GM19395 (cell line): ENCODE data around the gene CCDC122.
A peak's percentile ranks its signal among the peaks of the same experiment; 100 is the strongest.

Experiments
- ATAC-seq: cut with Tn5 transposase; IDR thresholded peaks from one replicate; pipeline ENCODE4 v1.9.1; 2021; ENCODE audit warnings: mild to moderate bottlenecking, moderate library complexity; ENCODE audit not compliant: unreplicated experiment

Gene CCDC122

DNA sequence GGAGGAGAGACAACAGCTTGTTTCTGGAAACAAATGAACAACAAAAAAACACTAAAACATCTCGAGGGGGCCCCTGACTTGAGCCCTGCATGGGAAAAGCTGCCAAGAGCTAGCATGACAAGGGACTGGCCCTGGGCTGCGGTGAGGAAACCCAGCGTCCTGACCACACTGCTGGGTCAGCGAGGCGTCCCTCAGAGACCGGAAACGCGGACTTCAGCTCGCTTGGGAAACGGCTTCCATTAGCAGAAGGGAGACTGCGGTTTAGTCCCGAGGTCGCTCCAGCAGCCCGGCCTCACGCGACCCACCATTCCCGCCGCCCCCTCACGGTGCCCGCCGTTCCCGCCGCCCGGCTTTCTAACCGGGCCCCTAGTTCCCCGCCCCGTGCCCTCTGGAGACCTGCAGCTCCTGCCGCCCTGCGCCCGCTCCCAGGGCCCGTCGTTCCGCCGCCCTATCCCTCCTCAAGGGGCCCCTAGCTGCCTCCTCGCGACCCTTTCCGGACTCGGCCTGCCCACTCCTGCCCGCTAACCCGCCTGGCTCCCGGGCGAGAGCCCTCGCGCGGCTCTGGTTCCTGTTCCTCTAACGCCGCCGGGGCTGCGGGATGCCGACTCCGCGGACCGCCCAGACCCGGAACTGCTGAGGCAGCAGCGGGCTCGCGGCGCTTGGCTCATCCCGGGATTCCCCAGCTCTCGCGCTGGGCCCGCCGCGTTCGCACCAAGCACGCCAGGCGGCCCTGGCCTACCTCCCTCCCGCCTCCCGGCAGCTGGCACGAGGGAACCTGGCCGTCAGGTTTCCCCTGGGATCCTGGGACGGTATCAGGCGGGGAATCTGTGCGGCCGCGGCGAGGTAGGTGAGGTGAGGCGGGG, at the start of gene CCDC122:
CCDC122 (minus strand) TSS at position 849 of the 863 bp plus-strand sequence. CDS start 10,364 bp downstream, outside the sequence.
- ATAC-seq, result peak; percentile 73

DNA sequence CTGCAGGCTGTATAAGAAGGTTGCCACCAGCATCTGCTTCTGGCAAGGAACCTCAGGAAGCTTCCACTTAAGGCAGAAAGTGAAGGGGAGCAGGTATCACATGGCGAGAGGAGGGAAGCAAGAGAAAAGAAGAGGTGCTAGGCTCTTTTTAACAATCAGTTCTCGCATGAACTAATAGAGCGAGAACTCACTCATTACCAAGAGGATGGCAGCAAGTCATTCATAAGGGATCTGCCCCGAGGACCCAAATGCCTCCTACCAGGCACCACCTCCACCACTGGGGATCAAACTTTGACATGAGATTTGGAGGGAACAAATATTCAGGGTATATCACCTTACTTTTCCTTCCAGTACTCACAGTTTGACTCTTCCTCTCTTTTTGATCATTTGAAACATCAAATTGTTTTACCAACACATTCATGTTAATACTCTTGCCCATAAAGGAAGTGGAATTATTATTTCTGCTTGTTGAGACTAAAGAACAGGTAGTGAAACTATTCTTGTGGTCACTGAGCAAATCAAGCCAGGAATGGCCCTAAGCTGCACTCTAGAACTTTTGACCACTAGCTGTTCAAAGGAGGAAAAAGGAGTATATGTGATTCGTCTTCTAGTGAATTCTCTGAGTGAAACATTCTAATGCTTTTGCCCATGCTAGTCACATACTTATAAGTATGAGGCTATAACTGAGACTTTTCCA, 45.2 kb upstream of the CCDC122 start:
- ATAC-seq, result peak; percentile 97

DNA sequence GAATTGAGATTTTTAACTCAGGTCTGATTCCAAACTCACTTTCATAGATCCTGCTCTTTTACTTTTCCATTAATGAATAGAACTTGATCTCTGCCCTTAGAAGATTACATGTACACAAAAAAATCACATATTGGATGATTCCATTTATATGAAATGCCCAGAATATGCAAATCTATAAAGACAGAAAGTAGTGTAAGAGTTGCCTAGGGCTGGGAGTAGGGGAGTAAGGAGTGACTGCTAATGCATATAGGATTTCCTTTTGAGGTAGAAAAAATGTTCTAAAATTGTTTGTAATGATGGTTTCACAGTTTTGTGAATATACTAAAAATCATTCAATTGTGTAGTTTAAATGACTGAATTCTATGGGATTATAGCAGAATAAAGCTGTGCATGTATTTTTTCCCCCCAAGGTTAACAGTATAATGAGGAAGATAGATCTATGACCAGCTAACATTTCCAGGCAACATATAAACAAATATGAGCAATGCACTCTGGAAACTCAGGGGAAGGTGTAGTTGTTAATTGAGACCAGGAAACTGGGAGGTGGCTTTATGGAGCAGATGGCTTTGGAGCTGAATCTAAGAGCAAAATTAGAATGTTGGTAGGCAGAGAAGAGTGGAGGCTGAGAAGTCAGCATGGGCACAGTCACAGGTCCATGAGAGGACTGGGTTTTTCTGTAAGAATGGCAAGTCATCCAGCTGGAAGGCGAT, 41.6 kb upstream of the CCDC122 start:
- no peak for ATAC-seq

- no peak for ATAC-seq
Measured at GRCh38 chr13:43918636-43919035, 39.1 kb upstream of the CCDC122 start.

- ATAC-seq, result no peak
Measured at GRCh38 chr13:43916828-43917227, 37.3 kb upstream of the CCDC122 start.

DNA sequence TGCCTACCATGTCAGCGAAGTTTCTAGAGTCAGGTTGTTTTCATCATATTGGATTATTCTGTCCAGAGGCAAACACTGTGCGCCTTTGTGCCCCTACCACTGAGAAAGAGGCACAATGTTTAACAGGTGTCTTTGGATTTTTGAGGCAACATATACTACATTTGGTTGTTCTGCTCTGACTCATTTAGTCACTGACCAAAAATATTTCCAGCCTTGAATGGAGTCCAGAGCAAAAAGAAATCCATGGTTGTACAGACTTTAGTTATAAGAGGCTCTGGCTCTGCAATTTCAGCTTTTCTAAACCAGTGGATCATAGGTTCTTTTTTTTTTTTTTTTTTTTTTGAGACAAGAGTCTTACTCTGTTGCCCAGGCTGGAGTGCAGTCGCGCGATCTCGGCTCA, 35.9 kb upstream of the CCDC122 start:
- no peak for ATAC-seq

DNA sequence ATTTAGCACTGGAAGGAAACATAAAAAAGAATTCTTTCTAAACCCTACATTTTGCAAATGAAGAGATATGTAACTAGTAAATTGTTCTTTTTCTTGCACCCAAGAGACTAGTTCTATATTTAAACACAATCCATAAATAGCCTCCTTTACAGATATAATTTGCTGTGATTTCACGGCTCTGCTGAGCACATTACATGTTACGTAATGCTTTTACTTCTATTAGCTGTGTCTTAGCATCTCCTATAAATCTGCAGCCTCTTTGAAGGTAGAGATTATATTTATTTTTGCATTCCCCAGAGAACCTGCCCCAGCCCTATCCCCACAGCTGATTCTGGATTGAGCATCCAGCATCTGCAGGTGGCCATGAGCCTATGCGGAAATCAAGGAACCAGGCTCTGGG, 32.3 kb upstream of the CCDC122 start:
- no peak for ATAC-seq

GRCh38 chr13:43911278-43911677, 31.7 kb upstream of the CCDC122 start:
- no peak for ATAC-seq

- ATAC-seq, result no peak
Measured at GRCh38 chr13:43910856-43911255, 31.3 kb upstream of the CCDC122 start.

DNA sequence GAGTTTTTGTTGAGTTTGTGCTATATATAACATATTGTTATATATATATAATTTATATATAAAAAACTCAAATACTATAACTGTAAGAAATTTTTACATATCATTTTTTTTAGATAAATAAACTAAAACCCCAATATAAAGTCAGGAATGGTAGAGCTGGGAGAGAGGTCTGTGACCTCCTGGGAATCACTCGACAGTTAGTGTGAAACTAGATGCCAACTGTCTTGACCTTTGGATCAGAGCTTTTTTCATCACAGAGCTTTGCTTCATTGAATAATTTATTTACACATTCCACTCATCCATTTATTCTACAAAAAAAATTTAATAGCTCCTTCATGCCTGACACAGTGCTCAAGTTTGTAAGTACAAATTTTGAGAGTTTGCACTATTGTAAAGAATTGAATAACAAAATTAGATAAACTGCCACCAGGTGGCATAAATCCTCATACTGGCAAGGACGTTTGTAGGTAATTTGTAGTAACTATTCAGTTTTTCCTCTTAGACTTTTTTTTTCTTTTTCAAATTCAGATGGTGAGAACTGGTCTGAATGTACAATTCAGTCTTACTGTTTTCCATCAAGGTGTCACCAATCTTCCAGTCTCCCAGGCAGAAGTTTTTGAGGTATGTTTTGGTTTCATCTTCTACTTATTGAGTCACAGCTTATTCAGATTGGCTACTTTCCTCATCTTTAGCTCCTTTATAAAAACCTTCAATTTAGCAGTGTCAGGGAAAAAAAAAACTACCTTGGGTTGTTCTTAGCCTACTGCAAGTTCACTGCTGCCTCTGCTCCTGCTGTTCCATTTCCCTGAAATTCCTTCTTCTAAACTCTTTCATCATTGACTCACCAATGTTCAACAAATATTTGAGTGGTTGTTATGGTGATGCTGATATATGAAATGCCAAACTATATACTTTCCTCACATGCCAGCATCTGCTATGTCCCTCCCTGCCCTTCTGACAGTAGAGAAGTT, 28.9 kb upstream of the CCDC122 start:
- no peak for ATAC-seq

DNA sequence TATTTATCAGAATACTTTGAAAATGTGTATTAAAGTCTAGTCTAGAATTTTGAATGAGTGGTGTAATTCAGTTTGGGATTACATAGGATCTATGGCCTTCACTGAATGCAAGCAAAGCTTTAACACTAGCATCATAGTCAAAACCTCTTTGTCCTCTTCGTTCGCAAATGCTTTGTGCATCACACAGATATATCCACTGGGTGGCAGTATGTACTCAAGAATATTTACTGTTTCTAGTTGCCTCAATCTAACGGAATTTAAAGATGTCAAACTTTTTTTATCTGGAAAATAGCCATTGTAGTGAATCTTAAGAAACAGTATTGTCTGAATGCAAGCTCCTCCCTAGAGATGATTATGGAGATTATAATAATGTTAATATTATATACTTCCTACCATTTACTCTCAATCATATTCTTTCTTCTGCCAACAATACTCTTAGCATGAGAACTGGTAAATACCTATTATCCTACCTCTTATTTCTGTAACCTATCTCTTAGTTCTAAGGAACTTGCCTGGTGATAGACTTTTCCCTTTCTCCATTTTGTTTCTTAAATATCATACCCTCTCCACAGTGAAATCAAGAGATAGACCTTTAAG, 26.0 kb upstream of the CCDC122 start:
- no peak for ATAC-seq

GRCh38 chr13:43895940-43896339, 16.4 kb upstream of the CCDC122 start:
- no peak for ATAC-seq

DNA sequence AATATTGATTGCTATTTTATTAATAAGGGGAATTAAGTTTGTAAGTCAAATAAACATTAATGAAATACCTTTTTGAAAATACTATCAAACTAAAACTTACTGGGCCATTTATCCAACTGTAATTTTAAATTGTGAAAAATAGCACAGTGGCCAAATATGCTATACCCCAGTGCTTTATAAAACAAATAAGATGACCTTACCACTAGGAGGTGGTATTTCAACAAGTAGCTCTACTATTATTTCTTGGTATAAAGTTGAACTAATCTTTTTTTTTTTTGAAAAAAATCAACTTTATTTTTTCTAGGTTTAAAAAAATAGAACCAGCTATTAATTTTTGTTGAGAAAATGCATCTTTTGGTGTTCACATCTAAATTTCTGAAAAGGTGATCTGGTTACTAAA, 14.9 kb upstream of the CCDC122 start:
- ATAC-seq, result no peak

GRCh38 chr13:43884222-43884621, 4.7 kb upstream of the CCDC122 start:
- ATAC-seq, result no peak

GRCh38 chr13:43883631-43884030, 4.1 kb upstream of the CCDC122 start:
- ATAC-seq, result no peak

DNA sequence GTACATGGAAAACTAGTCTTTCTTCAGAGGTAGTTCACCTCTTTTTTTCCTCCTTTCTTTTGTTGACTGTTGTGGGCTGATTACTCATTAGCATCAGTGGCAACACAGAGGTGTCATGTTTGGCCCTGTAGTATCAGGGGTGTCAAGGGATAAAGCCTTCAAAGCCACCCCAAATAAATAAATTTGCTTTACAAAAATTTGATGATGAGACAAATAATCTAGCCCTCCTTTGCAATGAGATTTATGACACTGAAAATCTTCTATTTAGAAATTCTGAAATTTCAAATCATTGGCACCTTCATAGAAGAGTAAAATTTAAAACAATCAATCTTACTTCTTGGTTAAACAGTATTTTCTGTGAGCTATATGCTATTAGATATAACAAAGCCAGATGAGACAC, 2.0 kb upstream of the CCDC122 start:
- no peak for ATAC-seq

GRCh38 chr13:43880926-43881325, 1.4 kb upstream of the CCDC122 start:
- no peak for ATAC-seq

GRCh38 chr13:43880214-43880855, 795 bp upstream of the CCDC122 start:
- no peak for ATAC-seq

- peak; percentile 52 for ATAC-seq
Measured at GRCh38 chr13:43879755-43880181, 228 bp upstream of the CCDC122 start, which contains the start of gene LACC1. Gene LACC1 (plus strand): TSS chr13:43879904. CDS start chr13:43880986, 1,082 bp downstream.
